Natural killer cell (primary cell): ENCODE results near the gene BICRA. TPM values are rescaled to one million over a fixed set of nuclear protein-coding genes. Genes with fewer than 3 reads are reported as not detected.

ENCODE experiments used
- ATAC-seq, 3 donors: fragments of 150-1000 bp in 2 of 3; fragments of 200-7000 bp in 1 of 3; cut with Tn5 transposase; 1 replicate in 1 of 3; 2 replicates in 2 of 3; pipeline ENCODE4 v1.10.0; 2021; ENCODE audit warnings: mild to moderate bottlenecking in 2 of 3, moderate library complexity in 2 of 3
- DNase-seq, 2 donors: peaks; one replicate each; pipeline versions ENCODE4 v3.0.0 to v3.0.0-alpha.2; 2013 to 2021; ENCODE audit warnings: mixed read lengths in 1 of 2
- H3K27ac ChIP-seq: one replicate; pipeline ENCODE4 v1.5.1; 2013; ENCODE audit warnings: mild to moderate bottlenecking, low read length
- H3K27me3 ChIP-seq: one replicate; pipeline ENCODE4 v1.6.1; 2013; ENCODE audit warnings: low read length; ENCODE audit not compliant: control insufficient read depth, insufficient read depth
- H3K36me3 ChIP-seq: one replicate; pipeline ENCODE4 v1.6.1; 2013; ENCODE audit warnings: low read length; ENCODE audit not compliant: control insufficient read depth, insufficient read depth
- H3K4me1 ChIP-seq: one replicate; pipeline ENCODE4 v1.6.1; 2013; ENCODE audit warnings: low read length; ENCODE audit not compliant: control insufficient read depth, insufficient read depth
- H3K4me3 ChIP-seq: one replicate; pipeline ENCODE4 v1.5.1; 2013; ENCODE audit warnings: low read length
- H3K9me3 ChIP-seq: one replicate; pipeline ENCODE4 v1.6.1; 2013; ENCODE audit warnings: low read length; ENCODE audit not compliant: control insufficient read depth, insufficient read depth
- H3K27ac Mint-ChIP-seq, 2 donors: one replicate each; pipeline ENCODE4 v1.8.0; 2022; ENCODE audit warnings: mild to moderate bottlenecking in 2 of 2, mixed read lengths in 2 of 2, moderate library complexity in 1 of 2
- H3K27me3 Mint-ChIP-seq, 2 donors: one replicate each; pipeline ENCODE4 v1.8.0; 2022; ENCODE audit warnings: low read depth in 2 of 2, mixed read lengths in 2 of 2
- H3K36me3 Mint-ChIP-seq: one replicate; pipeline ENCODE4 v1.8.0; 2022; ENCODE audit warnings: mixed read lengths
- H3K4me1 Mint-ChIP-seq, 2 donors: one replicate each; pipeline ENCODE4 v1.8.0; 2022; ENCODE audit warnings: mixed read lengths in 2 of 2
- H3K4me3 Mint-ChIP-seq: one replicate; pipeline ENCODE4 v1.8.0; 2022; ENCODE audit warnings: mild to moderate bottlenecking, moderate library complexity, mixed read lengths
- H3K9me3 Mint-ChIP-seq, 2 donors: one replicate each; pipeline ENCODE4 v1.8.0; 2022; ENCODE audit warnings: mixed read lengths in 2 of 2
- WGBS: methylation state at CpG from one replicate; pipeline ENCODE4 v1.1.7; 2013; ENCODE audit warnings: missing lambda C conversion rate; ENCODE audit not compliant: insufficient coverage; 5-methylcytosine and 5-hydroxymethylcytosine counted together
- intact Hi-C: fragments of 100-400 bp; cut with micrococcal nuclease; formaldehyde crosslinking; loops from one replicate; pipeline ENCODE4 v1.14.2; 2022
- total RNA-seq, 4 donors: library from RNA; stranded (reverse); fragments of 120-200 nt in 1 of 4; gene quantifications; one replicate each; pipeline versions ENCODE4 v1.2.3 to v1.2.4, GENCODE V29; 2013 to 2022
- TF ChIP-seq, protein P1 (sequence below): fragments of 200-600 bp; IDR thresholded peaks from one replicate; pipeline ENCODE4 v1.8.0; 2022; ENCODE audit warnings: antibody characterized with exemption

The BICRA gene
- total RNA-seq, 3 donors from 2014 or later (not counting 1 experiment from before 2014, with no cell fraction given) = 31.9 to 37.4 (median 34.1) TPM

DNA sequence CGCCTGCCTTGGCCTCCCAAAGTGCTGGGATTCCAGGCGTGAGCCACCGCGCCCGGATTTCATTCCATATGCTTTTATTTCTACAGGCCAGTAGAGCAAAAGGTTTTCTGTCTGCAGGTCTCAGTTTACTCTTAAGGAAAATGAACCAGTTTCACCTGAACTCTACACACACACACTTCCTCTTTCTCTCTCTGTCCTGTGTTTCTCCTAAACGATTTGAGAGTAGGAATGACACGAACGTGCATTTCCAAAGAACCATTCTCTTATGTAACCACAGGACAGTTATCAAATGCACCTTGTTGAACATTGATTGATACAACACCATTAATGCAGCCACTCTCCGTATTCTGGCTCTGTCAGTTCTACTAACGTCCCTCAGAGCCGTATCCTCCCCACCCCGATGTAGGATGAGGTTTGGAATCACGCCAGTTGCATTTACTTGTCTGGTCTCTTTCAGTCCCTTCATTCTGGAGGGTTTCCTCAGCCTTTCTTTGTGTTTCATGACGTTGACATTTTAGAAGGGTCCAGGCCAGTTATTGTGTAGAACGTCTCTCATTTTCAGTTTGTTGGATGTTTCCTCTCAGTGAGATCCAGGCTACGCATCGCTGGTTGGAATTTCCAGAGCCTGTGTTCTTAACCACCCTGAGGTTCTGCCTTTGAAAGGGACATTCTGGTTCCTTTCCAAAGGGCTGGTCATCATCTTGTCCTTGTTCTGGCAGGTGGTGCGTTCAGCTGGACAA, 36.0 kb downstream of the BICRA start:
- no peaks in the 10 kb centered on the region for H3K4me1 ChIP-seq
- Mint-ChIP-seq H3K9me3 (no peaks in the 10 kb centered on the region), H3K4me3 (no peak overlapping the region), H3K27me3 (no peaks in the 10 kb centered on the region), H3K4me1 (peaks cover 27 to 53% of the 10 kb centered on the region in 2 donors), H3K36me3 (no peaks in the 10 kb centered on the region), H3K27ac (peak overlapping the region; percentile 34 to 42)
- H3K36me3 ChIP-seq = peaks cover 9% of the 10 kb centered on the region
- no peak overlapping the region for H3K27ac ChIP-seq
- H3K4me3 ChIP-seq = no peak overlapping the region
- WGBS = 80% methylated on average over 18 of the region's 18 CpGs
- no peaks in the 10 kb centered on the region for H3K9me3 ChIP-seq
- TF ChIP-seq, protein P1, sequence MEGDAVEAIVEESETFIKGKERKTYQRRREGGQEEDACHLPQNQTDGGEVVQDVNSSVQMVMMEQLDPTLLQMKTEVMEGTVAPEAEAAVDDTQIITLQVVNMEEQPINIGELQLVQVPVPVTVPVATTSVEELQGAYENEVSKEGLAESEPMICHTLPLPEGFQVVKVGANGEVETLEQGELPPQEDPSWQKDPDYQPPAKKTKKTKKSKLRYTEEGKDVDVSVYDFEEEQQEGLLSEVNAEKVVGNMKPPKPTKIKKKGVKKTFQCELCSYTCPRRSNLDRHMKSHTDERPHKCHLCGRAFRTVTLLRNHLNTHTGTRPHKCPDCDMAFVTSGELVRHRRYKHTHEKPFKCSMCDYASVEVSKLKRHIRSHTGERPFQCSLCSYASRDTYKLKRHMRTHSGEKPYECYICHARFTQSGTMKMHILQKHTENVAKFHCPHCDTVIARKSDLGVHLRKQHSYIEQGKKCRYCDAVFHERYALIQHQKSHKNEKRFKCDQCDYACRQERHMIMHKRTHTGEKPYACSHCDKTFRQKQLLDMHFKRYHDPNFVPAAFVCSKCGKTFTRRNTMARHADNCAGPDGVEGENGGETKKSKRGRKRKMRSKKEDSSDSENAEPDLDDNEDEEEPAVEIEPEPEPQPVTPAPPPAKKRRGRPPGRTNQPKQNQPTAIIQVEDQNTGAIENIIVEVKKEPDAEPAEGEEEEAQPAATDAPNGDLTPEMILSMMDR = no peak
- intact Hi-C loops = no loop called here
- no peak for DNase-seq
- H3K27me3 ChIP-seq = no peaks in the 10 kb centered on the region
- no peak for ATAC-seq

DNA sequence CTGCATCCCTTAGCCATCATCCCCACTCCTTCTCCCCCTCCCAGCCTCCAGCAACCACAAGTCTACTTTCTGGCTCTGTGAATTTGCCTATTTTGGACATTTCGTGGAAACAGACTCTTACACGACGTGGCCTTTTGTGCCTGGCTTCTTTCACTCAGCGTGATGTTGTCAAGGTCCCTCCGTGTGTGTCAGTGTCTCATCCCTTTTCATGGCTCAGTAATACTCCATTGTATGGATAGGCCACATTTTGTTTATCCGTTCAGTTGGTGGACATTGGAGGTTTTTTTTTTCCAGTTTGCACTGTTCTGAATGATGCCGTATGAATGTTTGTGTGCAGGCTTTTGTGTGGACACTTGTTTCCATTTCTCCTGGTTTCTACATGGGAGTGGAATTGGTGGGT, 38.0 kb downstream of the BICRA start:
- DNase-seq (no peak), ATAC-seq (no peak)
- H3K9me3 Mint-ChIP-seq = no peaks in the 10 kb centered on the region
- H3K36me3 Mint-ChIP-seq = no peaks in the 10 kb centered on the region
- 98% methylated on average over 7 of the region's 7 CpGs for WGBS
- H3K4me1 Mint-ChIP-seq = peaks cover 41 to 64% of the 10 kb centered on the region in 2 donors
- Histone ChIP-seq H3K27ac (no peak overlapping the region), H3K4me3 (no peak overlapping the region), H3K27me3 (no peaks in the 10 kb centered on the region), H3K4me1 (peaks cover 13% of the 10 kb centered on the region), H3K9me3 (no peaks in the 10 kb centered on the region), H3K36me3 (peaks cover 9% of the 10 kb centered on the region)
- no peak overlapping the region for H3K4me3 Mint-ChIP-seq
- H3K27me3 Mint-ChIP-seq = no peaks in the 10 kb centered on the region
- TF ChIP-seq, protein P1 = no peak
- no peak overlapping the region for H3K27ac Mint-ChIP-seq
- intact Hi-C loops = no loop called here

- H3K9me3 Mint-ChIP-seq = no peaks in the 10 kb centered on the region
- Histone ChIP-seq H3K27me3 (no peaks in the 10 kb centered on the region), H3K4me3 (no peak overlapping the region), H3K36me3 (peaks cover 9% of the 10 kb centered on the region), H3K27ac (no peak overlapping the region), H3K9me3 (no peaks in the 10 kb centered on the region), H3K4me1 (peaks cover 13% of the 10 kb centered on the region)
- H3K27me3 Mint-ChIP-seq = no peaks in the 10 kb centered on the region
- TF ChIP-seq, protein P1 = no peak
- DNase-seq (no peak), ATAC-seq (no peak)
- H3K4me1 Mint-ChIP-seq = peaks cover 54 to 76% of the 10 kb centered on the region in 2 donors
- H3K36me3 Mint-ChIP-seq = no peaks in the 10 kb centered on the region
- intact Hi-C loops = no loop called here
- no peak overlapping the region for H3K4me3 Mint-ChIP-seq
- H3K27ac Mint-ChIP-seq = peak overlapping the region in 1 of 2 donors; percentile 53
- WGBS = 94% methylated on average over 1 of the region's 1 CpG
Measured at GRCh38 chr19:47649588-47649987, 40.7 kb downstream of the BICRA start.

- peaks cover 48 to 68% of the 10 kb centered on the region in 2 donors for H3K4me1 Mint-ChIP-seq
- peak overlapping the region; percentile 63 to 84 for H3K27ac Mint-ChIP-seq
- intact Hi-C loops = no loop called here
- Histone ChIP-seq H3K9me3 (no peaks in the 10 kb centered on the region), H3K4me3 (no peak overlapping the region), H3K27ac (no peak overlapping the region), H3K4me1 (peaks cover 13% of the 10 kb centered on the region), H3K36me3 (peaks cover 9% of the 10 kb centered on the region), H3K27me3 (no peaks in the 10 kb centered on the region)
- DNase-seq (no peak), ATAC-seq (peak in 2 of 3 donors; percentile 55 to 95)
- WGBS = 74% methylated on average over 7 of the region's 7 CpGs
- H3K9me3 Mint-ChIP-seq = no peaks in the 10 kb centered on the region
- no peaks in the 10 kb centered on the region for H3K36me3 Mint-ChIP-seq
- peak overlapping the region; percentile 62 for H3K4me3 Mint-ChIP-seq
- no peaks in the 10 kb centered on the region for H3K27me3 Mint-ChIP-seq
- TF ChIP-seq, protein P1 = no peak
Measured at GRCh38 chr19:47650700-47651099, 41.8 kb downstream of the BICRA start.
